Psoas muscle (tissue), 8 donors: Measurements from ENCODE around the gene KCNN3. TPM values are rescaled to one million over a fixed set of nuclear protein-coding genes. Genes with fewer than 3 reads are reported as not detected.

Experiments
- ATAC-seq, 4 donors: fragments of 200-7000 bp; cut with Tn5 transposase; one replicate each; pipeline ENCODE4 v1.9.1; 2020; ENCODE audit warnings: moderate library complexity in 3 of 4, mild to moderate bottlenecking in 2 of 4
- DNase-seq, 2 donors: peaks; one replicate each; pipeline ENCODE4 v3.0.0-alpha.2; 2020
- H3K27ac ChIP-seq: fragments of 200-600 bp; one replicate; pipeline ENCODE4 v1.8.0; 2022
- H3K27me3 ChIP-seq, 3 donors: fragments of 200-600 bp in 1 of 3; one replicate each; pipeline versions ENCODE4 v1.6.1 to v1.8.0; 2013 to 2022; ENCODE audit warnings: low read length in 2 of 3, mild to moderate bottlenecking in 2 of 3, moderate library complexity in 1 of 3; ENCODE audit not compliant: insufficient read depth in 3 of 3
- H3K36me3 ChIP-seq, 2 donors: fragments of 200-600 bp in 1 of 2; one replicate each; pipeline versions ENCODE4 v1.6.1 to v1.8.0; 2013 to 2022; ENCODE audit warnings: low read depth in 1 of 2, mild to moderate bottlenecking in 1 of 2, moderate library complexity in 1 of 2; ENCODE audit not compliant: insufficient read depth in 1 of 2
- H3K4me1 ChIP-seq: fragments of 200-600 bp; one replicate; pipeline ENCODE4 v1.8.0; 2022
- H3K4me3 ChIP-seq: fragments of 200-600 bp; one replicate; pipeline ENCODE4 v1.8.0; 2022; ENCODE audit warnings: mild to moderate bottlenecking
- H3K9me3 ChIP-seq: fragments of 200-600 bp; one replicate; pipeline ENCODE4 v1.8.0; 2022
- WGBS, 3 donors: extraction: QIAGEN DNeasy Blood & Tissue Kit; methylation state at CpG; one replicate each; pipeline versions ENCODE4 v1.1.6 to v1.1.7; 2013; 5-methylcytosine and 5-hydroxymethylcytosine counted together
- intact Hi-C, 2 donors: fragments of 100-400 bp; cut with DNase I; formaldehyde crosslinking; loops; one replicate each; pipeline versions ENCODE4 v1.11.0 to v1.14.2; 2022
- polyA plus RNA-seq, 3 donors: library from polyadenylated mRNA; stranded (reverse); fragments of 200-250 nt; gene quantifications; one replicate each; pipeline ENCODE4 v1.2.3, GENCODE V29; 2013
- total RNA-seq, 4 donors: library from RNA; stranded (reverse); fragmentation: NEBNext Ultra II Directional in 2 of 4; extraction: Animal tissue kit (Norgen Biotek cat#: 25700) in 2 of 4; gene quantifications; one replicate each; pipeline versions ENCODE4 v1.2.1 to v1.2.4, GENCODE V29; 2021 to 2023
- TF ChIP-seq, protein P1 (sequence below): fragments of 200-600 bp; IDR thresholded peaks from one replicate; pipeline ENCODE4 v1.8.0; 2022; ENCODE audit warnings: antibody characterized with exemption
- donor health status: healthy with polysubstance abuse.
- donor health status: DM: no; HTN: no; CAD: no; lungs with moderate emphysema.
- donor health status: Bipolar disorder and iron deficiency.
- donor health status: healthy.
- donor health status: DM: yes; HTN: yes; CAD: no.
- donor health status: DM: no; HTN: no; CAD: no.
- donor health status: DM: no; HTN: no; CAD: no.
- donor health status: DM: yes; HTN: yes; CAD: no.

KCNN3 gene
- total and polyA plus RNA-seq, 7 donors = 2.5 to 60.9 (median 11.8) TPM

DNA sequence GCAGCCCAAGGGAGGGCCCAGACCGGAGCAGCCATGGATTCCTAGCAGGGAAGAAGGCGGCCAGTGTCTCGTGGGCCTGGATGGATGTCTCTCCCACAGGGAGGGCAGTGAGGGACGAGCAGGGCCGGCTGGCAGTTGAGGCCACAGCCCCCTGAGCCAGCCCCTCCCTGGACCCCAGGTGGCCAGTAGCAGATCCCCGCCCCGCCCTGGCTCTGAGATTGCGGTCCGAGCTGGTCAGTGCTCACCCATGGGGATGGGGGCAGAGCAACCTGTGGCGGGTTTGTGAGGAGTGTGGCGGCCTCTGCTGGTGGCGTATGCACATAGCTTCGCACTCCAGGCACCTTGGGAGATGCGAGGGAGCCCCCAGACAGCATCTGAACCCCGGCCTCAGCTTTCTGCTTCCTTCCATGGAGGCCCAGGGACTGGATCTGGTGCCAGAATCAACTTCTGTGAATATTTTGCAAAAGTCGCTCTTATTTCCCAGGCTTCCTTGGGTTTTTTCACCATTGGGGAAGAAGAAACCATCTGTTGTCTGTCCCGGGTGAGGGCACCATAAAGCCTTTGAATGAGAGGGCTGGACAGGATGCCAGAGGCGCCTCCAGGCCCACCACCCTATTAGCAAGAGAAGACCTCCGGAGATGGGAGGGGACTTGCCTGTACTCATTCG is 8.4 kb upstream of the KCNN3 start:
- no peaks in the 10 kb centered on the region for H3K27me3 ChIP-seq
- H3K36me3 ChIP-seq = no peaks in the 10 kb centered on the region
- no peaks in the 10 kb centered on the region for H3K9me3 ChIP-seq
- H3K4me1 ChIP-seq = peaks cover 6% of the 10 kb centered on the region
- 22 to 26% (median 22%) methylated on average over 20 of the region's 20 CpGs for WGBS, 3 donors
- TF ChIP-seq, protein P1, sequence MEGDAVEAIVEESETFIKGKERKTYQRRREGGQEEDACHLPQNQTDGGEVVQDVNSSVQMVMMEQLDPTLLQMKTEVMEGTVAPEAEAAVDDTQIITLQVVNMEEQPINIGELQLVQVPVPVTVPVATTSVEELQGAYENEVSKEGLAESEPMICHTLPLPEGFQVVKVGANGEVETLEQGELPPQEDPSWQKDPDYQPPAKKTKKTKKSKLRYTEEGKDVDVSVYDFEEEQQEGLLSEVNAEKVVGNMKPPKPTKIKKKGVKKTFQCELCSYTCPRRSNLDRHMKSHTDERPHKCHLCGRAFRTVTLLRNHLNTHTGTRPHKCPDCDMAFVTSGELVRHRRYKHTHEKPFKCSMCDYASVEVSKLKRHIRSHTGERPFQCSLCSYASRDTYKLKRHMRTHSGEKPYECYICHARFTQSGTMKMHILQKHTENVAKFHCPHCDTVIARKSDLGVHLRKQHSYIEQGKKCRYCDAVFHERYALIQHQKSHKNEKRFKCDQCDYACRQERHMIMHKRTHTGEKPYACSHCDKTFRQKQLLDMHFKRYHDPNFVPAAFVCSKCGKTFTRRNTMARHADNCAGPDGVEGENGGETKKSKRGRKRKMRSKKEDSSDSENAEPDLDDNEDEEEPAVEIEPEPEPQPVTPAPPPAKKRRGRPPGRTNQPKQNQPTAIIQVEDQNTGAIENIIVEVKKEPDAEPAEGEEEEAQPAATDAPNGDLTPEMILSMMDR = peak; percentile 92
- H3K4me3 ChIP-seq = no peak overlapping the region
- H3K27ac ChIP-seq = no peak overlapping the region
- ATAC-seq = peak; percentile 94 to 98 (median 96)
- DNase-seq = peak; percentile 80 to 91
- intact Hi-C loops = loop anchor here (1.0 to 5.0 kb wide), 4 partner anchors 209 to 401 kb away; partner anchors contain the start of genes CHRNB2 (in 1 of the 2) and UBE2Q1 (in 1 of the 2)

DNA sequence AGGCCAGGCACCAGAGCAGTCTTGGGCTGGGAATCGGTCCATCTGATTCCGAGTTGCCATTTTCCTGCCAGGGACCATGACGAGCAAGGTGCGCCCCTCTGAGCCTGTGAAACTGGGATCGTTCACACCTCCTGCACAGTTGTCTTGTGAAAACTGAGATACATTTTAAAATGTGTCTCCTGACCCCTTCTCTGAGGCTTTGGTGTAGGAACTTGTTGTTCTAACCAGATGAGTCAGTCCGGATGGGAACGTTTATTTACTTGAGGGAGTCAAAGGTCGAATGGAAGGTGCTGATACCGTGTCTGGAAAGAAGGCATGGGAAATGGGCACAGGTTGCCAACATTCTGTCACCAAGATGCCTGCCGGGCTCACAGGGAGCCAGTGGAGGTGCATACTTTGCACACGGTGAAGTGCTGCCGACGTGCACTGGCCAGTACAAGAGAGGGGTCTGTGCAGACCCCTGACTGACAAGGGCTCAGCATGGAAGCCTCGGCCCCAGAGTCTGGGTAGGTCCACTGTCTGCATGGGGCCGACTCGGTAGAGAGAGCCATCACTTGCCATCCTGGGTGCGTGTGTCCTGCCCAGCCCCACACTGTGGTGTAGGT is 7.4 kb upstream of the KCNN3 start:
- 42 to 57% (median 46%) methylated on average over 17 of the region's 17 CpGs for WGBS, 3 donors
- intact Hi-C loops = loop anchor here (5.0 kb wide), 3 partner anchors 310 to 400 kb away; partner anchors contain the start of genes CHRNB2 (in 1 of the 2) and UBE2Q1 (in 1 of the 2)
- peak overlapping the region; percentile 53 for H3K27ac ChIP-seq
- peak; percentile 36 to 78 (median 63) for ATAC-seq
- H3K36me3 ChIP-seq = no peaks in the 10 kb centered on the region
- peaks cover 6% of the 10 kb centered on the region for H3K4me1 ChIP-seq
- H3K4me3 ChIP-seq = no peak overlapping the region
- no peaks in the 10 kb centered on the region for H3K27me3 ChIP-seq
- no peak for DNase-seq
- no peaks in the 10 kb centered on the region for H3K9me3 ChIP-seq
- TF ChIP-seq, protein P1 = no peak

DNA sequence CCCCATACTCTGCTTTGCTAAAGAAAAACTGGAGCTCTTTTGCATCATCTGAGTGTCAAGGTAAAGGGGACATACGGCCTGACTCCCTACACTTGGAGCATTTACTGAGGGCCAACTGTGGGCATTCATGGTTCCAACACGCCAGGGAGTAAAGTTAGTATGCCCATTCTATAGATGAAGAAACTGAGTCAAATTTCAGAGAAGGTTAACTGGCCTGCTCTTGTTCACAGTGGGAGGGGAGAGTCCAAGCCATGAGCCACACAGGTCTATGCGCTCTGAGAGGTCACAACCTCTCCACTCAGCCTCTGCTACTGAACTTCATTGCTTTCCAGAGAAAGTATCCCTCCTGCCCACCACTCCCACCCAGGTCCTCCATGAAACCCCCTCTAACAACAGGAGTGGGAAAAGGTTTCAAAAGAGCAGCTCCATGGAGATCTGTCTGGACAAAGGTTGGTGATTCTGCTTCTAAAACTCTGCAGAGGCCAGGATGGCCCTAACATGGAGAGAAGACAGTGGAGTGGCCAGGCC is 6.8 kb upstream of the KCNN3 start:
- peak overlapping the region; percentile 30 for H3K27ac ChIP-seq
- no peak for ATAC-seq
- 61 to 86% (median 80%) methylated on average over 3 of the region's 3 CpGs for WGBS, 3 donors
- no peaks in the 10 kb centered on the region for H3K27me3 ChIP-seq
- no peaks in the 10 kb centered on the region for H3K9me3 ChIP-seq
- peaks cover 6% of the 10 kb centered on the region for H3K4me1 ChIP-seq
- H3K36me3 ChIP-seq = no peaks in the 10 kb centered on the region
- no peak overlapping the region for H3K4me3 ChIP-seq
- no peak for DNase-seq
- TF ChIP-seq, protein P1 = no peak
- intact Hi-C loops = loop anchor here (5.0 kb wide), 3 partner anchors 310 to 400 kb away; partner anchors contain the start of genes CHRNB2 (in 1 of the 2) and UBE2Q1 (in 1 of the 2)

DNA sequence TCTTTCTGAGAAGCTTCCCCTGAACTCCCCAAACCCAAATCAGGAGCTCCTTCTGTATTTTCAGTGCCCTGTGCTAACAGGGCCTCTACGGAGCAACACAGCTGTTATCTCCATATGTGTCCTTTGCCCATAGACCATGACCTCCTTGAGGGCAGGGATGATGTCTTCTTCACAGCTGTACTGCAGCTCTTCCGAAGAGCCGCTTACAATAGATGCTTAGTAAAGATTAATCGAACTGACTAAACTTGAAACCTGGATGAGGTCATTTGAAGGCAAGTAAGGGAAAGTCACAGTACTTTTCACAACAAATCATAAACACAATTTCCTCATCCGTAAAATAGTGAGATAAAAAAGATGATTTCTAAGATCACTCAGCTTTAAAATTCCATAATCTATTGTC is 4.4 kb upstream of the KCNN3 start:
- Histone ChIP-seq H3K27ac (no peak overlapping the region), H3K27me3 (no peaks in the 10 kb centered on the region), H3K9me3 (no peaks in the 10 kb centered on the region), H3K4me1 (peaks cover 10% of the 10 kb centered on the region), H3K4me3 (no peak overlapping the region), H3K36me3 (no peaks in the 10 kb centered on the region)
- WGBS, 3 donors = 89 to 93% (median 91%) methylated on average over 5 of the region's 5 CpGs
- no peak for ATAC-seq
- intact Hi-C loops = no loop called here
- DNase-seq = no peak
- TF ChIP-seq, protein P1 = no peak
